OCI-LY1 (cell line): Measurements from ENCODE around the gene SYT3.
"Not testable (repeated sequence)": the region's sequence is repeated elsewhere in the genome, so short reads cannot be mapped to it uniquely, and the experiment has no call there.

Experiments used
- CTCF ChIP-seq: fragments of 200-600 bp; sonication (generic), shearing (Covaris generic); IDR thresholded peaks from 2 replicates; pipeline ENCODE4 v1.5.1; 2017; ENCODE audit warnings: mild to moderate bottlenecking, antibody characterized with exemption, low read length, moderate library complexity, mixed read lengths
- EZH2 ChIP-seq: fragments of 200-600 bp; sonication (generic), shearing (Covaris generic); IDR thresholded peaks from 2 replicates; pipeline ENCODE4 v1.8.0; 2017; ENCODE audit warnings: borderline replicate concordance, mixed run types, mild to moderate bottlenecking, antibody characterized with exemption, low read length, moderate library complexity, mixed read lengths

DNA sequence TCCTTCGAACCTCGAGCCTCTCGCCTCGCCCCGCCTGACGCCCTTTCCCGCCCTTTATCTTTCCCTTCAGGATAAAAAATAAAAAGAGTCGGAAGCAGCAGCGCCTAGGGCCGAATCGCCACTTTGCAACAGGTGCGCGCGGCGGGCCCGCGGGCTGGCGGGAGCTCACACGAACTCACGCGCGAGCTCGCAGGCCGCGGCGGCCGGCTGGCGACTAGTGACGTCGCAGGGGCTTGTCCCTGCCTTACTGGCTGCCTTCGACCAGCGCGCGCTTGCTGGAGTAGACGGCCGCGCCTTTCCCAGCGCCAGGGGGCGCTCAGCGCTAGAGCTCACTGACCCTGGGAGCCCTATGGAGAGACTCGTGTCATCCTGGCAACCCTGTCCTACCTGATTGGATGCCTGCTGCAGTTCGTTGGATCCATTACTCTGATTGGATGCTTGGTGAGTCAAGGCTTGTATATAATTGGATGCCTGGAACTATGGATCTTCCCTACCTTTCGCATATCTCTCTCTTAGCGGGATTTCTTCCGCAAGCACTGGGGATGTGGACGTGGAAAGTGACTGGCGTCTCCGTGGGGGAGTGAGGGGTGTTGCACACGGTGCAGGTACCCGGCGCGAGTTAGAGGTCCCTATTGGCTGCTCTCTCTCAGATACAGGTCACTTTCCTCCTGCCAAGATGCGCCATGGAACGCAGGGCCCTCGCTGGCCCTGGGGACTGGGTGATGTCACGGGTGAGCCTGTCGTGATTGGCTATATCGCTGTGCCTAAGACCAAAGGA lies 33.4 kb downstream of the SYT3 start:
- not testable (repeated sequence) for TF ChIP-seq CTCF, EZH2
